GM21825 (cell line): ENCODE results near the gene FRMPD2.
A peak's percentile ranks its signal among the peaks of the same experiment; 100 is the strongest.

Experiments used
- ATAC-seq: cut with Tn5 transposase; IDR thresholded peaks from one replicate; pipeline ENCODE4 v1.9.1; 2021; ENCODE audit warnings: mild to moderate bottlenecking, moderate library complexity; ENCODE audit not compliant: unreplicated experiment

FRMPD2 gene, protein sequence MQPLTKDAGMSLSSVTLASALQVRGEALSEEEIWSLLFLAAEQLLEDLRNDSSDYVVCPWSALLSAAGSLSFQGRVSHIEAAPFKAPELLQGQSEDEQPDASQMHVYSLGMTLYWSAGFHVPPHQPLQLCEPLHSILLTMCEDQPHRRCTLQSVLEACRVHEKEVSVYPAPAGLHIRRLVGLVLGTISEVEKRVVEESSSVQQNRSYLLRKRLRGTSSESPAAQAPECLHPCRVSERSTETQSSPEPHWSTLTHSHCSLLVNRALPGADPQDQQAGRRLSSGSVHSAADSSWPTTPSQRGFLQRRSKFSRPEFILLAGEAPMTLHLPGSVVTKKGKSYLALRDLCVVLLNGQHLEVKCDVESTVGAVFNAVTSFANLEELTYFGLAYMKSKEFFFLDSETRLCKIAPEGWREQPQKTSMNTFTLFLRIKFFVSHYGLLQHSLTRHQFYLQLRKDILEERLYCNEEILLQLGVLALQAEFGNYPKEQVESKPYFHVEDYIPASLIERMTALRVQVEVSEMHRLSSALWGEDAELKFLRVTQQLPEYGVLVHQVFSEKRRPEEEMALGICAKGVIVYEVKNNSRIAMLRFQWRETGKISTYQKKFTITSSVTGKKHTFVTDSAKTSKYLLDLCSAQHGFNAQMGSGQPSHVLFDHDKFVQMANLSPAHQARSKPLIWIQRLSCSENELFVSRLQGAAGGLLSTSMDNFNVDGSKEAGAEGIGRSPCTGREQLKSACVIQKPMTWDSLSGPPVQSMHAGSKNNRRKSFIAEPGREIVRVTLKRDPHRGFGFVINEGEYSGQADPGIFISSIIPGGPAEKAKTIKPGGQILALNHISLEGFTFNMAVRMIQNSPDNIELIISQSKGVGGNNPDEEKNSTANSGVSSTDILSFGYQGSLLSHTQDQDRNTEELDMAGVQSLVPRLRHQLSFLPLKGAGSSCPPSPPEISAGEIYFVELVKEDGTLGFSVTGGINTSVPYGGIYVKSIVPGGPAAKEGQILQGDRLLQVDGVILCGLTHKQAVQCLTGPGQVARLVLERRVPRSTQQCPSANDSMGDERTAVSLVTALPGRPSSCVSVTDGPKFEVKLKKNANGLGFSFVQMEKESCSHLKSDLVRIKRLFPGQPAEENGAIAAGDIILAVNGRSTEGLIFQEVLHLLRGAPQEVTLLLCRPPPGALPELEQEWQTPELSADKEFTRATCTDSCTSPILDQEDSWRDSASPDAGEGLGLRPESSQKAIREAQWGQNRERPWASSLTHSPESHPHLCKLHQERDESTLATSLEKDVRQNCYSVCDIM (N-terminal part only)

DNA sequence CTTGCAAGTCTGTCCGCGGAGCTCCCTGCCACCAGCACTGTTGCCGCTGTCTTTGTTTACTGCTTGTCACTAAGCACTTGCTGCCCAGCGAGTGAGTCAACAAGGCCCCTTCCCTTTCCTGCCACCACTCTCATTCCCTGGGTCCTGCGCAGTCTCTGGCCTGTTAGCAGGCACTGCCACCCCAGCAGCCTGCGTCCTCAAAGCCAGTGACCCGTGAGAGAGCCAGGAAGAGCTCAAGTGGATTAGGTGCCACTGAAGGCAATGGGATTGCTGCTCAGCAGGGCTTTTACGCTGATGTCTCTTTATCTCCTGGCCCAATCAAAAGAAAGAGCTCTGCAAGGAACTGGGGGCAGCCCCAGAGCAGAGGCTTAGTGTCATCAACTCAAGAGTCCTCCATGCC lies at the start of gene FRMPD2:
Gene FRMPD2, minus strand, starts transcription at position 61 of the 400 bp plus-strand sequence. CDS start 129 bp downstream, outside the sequence.
- ATAC-seq, result no peak

DNA sequence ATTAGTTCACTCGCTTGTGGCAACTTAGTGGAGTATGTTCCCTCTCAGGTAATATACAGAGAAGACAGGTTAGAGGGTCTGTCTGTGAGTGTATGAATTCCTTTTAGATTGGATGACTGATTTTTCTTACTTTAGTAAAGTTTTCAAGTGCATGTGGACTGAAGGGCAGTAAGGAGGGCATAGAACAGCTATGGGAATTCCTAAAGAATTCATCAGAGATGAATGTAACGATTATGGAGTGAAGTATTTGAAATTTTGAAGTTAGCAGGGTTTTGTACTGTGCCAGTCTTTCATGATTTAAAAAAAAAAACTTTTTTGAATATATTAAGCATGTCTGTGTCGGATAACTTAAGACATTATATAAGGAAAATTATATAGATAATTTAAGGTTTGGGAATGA lies 47.5 kb upstream of the FRMPD2 start:
- no peak for ATAC-seq

DNA sequence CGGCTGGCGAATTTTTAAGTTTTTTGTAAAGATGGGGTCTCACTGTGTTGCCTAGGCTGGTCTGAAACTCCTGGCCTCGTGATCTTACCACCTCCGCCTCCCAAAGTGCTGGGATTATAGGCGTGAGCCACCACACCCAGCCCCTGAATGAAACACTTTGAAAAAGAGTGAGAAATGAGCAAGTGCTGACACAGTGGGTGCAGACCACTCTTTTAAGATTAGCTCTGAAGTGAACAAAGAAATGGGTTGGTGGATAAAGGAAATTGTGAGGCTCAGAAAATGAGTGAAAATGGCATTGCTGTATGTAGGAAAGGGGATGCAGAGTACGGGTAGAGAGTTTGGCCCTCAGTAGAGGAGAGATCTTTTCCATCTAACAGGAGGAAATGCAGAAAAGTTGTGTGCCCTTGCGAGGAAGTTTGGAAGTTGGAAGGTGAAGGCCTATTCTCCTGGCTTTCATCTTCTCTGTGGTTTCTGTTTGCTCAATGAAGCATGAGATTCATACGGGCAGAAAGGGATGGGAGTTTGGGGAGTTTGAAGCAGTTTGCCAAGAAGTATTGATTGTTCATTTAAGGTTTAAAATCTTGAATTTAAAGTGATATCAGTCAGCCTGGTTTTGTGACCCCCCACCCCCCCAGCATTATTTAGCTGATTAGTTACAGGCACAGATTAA lies 43.0 kb upstream of the FRMPD2 start:
- ATAC-seq, result no peak

DNA sequence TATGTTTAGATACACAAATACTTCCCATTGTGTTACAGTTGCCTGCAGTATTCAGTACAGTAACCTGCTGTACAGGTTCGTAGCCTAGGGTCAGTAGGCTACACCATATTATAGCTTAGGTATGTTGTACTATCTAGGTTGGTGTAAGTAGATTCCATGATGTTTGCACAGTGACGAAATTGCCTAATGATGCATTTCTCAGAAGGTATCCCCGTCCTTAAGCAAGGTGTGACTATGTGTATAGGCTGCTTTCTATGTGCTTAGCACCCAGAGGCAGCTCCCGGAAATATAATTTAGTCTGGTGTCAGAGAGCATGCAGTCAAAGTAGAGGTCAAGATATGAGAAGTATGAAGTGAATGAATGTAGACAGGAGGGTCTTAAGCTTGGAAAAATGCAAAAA lies 41.7 kb upstream of the FRMPD2 start:
- no peak for ATAC-seq

DNA sequence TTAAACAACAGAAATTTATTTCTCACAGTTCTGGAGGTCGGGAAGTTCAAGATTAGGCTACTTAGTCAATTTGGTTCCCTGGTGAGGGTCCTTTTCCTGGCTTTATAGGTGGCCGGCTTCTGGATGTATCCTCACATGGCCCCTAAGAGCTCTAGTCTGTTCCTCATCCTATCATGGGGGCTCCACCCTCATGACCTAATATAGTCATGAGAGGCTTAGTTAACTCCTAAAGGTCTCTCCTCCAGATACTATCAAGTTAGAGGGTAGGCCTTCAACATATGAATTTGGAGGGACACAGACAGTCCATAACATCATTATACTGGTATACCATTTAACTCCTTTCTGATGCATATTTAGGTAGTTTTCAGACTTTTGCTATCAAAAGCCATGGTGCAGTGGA lies 39.6 kb upstream of the FRMPD2 start:
- ATAC-seq, result no peak

DNA sequence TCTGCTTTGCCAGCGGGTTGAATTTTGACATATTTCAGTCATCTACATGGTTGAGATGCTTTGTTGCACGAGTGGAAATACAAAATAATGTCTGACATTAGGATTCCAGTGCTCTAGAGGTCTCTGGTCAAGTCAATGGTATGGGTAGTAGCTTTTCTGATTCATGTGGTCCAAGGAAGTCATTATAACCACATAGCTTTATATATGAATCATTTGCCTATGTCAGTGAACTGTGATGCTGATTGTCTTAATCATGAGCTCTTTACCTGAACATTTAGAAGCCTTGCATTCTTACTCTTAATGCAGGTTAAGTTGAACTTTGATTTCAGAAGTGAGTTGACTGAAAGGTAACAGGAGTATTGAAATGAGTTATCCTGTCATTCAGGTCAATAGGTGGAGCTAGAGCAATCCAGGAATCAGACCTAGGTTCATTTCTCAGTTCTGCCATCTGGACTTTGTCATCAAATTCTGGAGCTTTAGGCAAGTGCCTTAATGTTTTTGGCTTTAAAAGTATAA lies 35.3 kb upstream of the FRMPD2 start:
- no peak for ATAC-seq

DNA sequence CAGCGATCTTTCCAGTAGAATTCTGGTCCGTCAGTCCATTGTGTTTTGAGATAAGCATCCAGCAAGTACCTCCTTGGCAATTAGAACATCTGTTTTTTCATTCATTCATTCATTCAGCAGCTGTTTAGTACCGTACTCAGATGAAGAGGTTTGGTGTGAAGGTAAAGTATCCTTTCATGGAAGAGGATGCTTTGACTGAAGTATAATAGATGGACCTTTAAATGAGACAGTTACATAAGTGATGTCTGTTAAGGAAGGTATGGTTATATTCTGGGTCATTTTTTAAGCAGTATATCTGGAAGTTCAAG lies 33.2 kb upstream of the FRMPD2 start:
- ATAC-seq, result no peak

DNA sequence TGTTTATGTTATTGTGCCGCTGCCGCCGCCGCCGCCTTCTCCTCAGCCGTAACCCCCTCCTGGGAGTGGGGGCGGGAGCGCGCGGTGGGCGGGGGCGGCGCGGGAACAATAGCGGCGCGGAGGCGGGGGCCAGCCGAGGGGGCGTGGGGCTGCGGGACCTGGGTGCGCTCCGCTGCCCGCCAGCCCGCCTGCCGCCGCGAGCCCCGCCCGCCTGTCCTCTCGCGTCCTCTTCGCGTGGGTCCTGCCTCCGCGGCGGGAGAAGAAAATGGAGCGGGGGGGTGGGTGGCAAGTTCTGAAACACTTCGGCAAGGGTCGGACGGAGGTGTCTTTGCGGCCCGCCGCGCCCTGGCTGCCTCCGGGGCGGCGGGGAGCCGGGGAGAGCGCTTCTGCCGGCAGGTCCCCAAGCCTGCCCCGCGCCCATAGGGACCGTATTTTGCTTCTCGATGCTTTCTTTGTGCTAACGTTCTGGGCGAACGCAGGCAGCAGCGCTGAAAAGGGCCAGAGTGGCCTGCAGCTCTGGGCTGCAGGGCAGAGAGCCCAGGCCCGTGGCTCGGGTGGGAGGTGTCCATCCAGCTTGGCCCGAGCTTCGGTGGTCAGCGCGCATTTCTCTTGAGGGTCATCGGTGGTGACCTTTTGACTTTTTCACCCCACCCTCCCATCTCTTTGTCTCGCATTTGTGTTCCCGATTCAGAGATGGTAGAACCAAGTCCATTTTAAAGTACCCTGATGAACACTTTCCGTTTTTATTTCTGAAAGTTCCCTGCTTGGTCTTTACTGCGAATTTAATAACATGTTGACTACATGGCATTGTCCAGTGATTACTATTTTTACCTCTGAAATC lies 32.6 kb upstream of the FRMPD2 start:
- ATAC-seq, result peak; percentile 45

DNA sequence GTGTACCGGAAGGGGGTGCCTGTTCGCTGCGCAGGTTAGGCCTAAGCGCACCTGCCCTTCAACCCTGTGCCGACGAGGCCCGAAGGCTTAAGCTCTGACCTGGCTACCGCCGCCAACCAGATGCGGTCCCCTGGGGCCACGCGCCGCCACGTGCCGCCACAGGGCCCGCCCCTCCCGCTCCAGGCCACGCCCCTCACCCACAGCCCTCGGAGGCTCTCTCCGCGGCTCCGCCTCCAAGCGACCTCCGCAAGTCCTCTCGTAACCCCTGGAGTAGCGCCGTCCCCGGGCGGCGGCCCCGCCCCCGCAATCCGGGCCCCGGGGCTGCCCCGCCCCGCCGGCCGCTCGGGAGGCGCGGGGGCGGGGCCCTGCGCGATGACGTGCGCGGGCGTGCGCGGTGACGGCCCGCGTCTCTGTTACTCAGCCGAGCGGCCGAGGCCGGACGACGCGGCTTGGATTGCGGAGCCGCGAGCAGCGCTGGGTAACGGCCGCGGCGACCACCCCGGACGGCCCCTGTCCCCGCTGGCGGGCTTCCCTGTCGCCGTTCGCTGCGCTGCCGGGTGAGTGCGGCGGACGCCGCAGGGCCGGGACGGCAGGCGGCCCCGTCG lies 31.9 kb upstream of the FRMPD2 start, which contains the start of gene MAPK8:
Gene MAPK8, plus strand, starts transcription at position 413 of the 605 bp plus-strand sequence. CDS start 94,984 bp downstream, outside the sequence.
- peak; percentile 79 for ATAC-seq

DNA sequence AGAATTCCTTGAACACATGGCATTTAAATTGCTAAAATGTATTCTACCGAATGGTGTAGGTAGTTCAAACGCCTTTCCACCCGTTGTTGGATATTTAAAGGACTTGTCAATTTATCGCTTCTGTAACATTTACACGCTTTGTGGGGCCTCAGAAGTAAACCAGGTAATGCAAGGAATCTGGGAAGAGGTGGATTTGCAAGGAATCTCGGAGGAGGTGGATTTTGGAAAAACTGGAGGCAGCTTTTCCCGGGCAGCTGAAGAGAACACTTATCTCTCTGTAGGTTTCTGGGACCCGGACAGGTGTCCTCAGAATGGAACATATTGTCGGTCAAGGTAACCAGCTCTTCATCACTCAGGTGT lies 31.4 kb upstream of the FRMPD2 start:
- no peak for ATAC-seq

DNA sequence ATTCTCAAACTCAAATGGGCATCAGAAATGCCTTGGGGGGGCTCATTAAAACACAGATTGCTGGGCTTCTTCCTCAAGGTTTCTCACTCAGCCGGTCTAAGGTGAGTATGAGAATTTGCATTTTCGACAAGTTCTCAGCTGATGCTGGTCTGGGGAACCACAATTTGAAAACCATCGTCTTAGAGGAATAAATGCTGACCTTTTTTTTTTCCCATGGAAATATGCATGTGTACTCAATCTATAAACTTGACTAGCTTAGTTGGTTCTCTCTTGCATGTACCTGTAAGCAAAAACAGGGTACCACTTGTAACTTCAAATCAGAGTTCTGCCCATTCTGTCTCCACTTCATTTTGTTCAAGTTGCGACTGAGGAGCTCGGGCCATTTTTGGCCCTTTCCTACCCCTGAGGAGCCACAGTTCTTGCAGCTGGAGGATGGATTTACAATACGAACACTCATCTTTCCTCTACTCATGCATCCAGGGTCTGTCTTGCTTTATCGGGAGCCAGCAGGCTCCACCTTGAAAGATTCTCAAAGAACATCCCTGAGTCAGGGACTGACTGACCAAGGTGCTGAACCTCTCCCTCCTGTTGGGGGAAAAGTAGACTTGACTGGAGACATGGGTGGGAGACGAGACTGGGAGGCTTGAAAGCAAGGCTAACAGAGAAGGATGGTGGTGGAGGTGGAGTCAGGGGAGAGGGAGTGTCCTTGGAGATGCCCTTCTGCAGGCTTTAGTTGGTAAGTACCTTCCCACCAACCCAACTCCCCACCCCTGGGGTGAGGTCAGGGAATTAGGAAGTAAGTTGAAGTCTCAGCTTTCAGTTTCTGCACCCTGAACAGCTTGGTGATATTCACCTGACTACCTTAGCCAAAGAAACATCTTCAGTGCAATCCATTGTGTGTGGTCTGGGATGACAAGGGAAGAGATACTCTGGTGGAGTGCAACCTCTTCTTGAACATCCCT lies 28.3 kb upstream of the FRMPD2 start:
- no peak for ATAC-seq

DNA sequence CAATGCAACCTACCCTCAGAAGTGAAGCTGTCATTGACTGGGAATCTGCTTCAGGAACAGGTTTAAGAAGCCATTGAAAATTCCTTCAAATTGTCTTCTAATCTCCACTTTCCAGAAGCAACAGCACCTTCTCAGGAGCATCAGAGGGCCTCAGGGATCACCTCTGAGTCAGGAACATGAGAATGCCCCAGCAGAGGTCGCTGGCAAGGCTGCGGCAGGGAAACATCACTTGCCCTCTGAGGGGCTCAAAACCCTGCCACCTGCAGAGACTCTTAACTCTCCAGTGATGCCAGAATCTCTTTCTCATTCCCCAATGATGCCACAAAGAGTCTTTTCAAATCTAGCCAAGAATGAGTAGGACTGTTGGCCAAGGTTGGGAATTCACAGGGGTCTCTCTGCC lies 26.1 kb upstream of the FRMPD2 start:
- ATAC-seq, result no peak

DNA sequence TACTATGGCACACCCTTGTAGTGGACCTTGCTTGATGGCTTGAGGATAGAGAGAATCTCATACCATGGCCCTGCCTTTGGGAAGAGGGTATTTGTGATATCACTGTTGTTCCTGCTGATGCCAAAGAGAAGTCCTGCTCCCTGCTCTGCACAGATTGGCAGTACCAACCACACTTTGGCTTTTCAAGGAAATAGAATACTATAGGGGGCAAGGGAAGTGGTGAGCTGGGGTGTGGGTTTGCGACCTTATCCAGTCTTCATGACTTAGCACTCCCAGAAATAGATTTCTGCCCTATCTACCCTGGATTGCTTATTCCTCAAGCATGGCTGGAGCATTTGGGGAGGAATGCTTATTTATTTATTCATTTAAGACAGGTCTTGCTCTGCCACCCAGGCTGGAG lies 25.2 kb upstream of the FRMPD2 start:
- ATAC-seq, result no peak

DNA sequence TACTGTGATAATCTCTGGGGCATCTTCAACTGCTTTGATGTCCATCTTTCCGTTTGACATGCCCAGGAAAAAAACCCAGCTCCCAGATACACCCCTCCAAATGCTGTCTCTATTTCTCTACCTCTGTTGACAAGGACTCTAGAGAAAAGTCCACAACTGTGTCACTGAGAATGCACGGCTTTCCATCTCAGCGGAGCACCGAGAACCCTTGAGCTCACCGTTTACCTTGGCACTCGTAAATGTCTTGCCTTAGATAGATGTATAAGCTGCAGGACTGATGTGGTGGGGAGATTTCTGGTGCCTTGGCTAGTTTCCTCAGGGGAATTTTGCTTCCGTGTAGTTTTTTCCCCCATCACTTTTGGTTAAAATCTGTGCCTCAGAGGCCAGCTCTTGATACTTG lies 24.6 kb upstream of the FRMPD2 start:
- no peak for ATAC-seq

DNA sequence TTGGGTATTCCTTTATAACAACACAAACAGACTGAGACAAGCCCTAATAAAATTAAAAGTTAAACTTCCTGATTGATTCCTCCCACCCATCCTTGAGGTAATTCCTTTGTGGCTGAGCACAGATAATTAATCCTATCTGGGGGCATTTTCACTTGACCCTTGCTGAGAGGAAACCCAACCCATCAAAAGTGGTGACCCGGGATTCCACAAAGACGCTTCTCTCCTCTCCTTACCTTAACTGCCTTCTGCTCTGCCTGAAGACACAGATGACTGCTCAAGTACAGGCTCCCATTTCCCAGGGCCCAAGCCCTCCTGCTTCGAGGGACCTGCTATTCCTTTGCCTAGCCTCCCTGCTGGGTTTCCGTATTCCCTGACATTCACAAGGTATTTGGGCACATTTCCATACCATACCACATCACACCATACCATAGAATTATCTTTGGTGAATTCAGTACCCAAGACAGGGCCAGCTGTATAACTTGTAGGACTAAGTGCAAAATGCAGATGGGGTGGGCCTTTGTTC lies 22.1 kb upstream of the FRMPD2 start:
- no peak for ATAC-seq

DNA sequence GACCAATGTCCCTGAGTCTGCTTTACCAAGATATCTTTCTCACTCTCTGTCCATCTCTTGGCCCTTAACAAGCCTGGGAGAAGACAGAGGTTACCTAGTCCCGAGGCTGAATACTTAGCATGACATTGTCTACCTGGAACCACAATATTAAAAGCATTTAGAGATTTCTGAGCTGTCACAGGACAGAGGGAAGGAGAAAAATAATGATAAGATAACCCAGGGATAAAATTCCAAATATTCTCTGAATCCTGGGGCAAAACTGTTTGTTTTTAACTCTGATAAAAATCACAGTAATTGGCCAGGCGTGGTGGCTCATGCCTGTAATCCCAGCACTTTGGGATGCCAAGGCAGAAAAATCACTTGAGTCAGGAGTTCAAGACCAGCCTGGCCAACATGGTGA lies 19.9 kb upstream of the FRMPD2 start:
- ATAC-seq, result no peak

DNA sequence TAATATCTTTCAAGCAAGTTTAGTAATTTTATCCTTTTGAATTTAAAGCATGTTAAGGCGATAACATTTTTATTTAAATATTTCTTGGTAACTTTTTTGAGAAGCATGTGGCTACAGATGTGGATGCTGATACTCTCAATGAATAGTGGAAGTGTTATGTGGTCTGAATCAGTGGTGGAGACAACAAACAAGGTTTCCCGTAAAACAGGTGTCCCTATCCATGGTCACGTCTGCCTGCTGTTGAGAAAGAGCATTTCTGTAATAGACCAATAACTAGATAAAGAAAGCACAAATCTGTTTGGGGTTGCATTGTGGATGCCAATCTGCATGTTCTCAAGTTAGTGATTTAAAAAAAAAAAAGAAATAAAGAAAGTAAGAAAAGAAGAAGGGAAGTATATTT lies 18.1 kb upstream of the FRMPD2 start:
- no peak for ATAC-seq

DNA sequence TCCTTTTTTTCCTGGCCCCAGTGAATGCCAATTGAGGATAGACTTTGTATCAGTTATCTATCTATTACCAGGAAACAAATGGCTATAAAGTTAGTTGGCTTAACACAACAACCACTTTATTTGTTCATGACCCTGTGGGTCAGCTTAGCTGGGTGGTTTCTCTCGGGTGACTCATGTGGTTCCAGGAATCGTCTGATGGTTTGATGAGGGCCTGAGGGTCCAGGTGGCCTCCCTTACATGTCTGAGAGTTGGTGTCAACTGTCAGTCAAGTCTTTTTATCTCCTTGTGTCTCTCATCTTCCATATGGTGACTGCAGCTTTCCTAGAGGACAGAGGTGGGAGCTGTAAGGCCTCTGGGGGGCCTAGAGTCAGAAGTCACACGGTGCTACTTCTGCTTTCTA lies 16.7 kb upstream of the FRMPD2 start:
- ATAC-seq, result no peak
